Osteocyte (in vitro differentiated cells): ENCODE data around the gene FAAH2. TPM values are rescaled to one million over a fixed set of nuclear protein-coding genes. Genes with fewer than 3 reads are reported as not detected.

Experiments used
- DNase-seq: peaks from one replicate; pipeline ENCODE4 v3.0.0; 2021; ENCODE audit warnings: mixed read lengths; ENCODE audit not compliant: unreplicated experiment; ENCODE audit errors: extremely low spot score
- H3K27ac Mint-ChIP-seq: one replicate; pipeline ENCODE4 v1.8.0; 2021; ENCODE audit warnings: mild to moderate bottlenecking, mixed read lengths; ENCODE audit not compliant: unreplicated experiment
- H3K27me3 Mint-ChIP-seq: one replicate; pipeline ENCODE4 v1.8.0; 2021; ENCODE audit warnings: mixed read lengths; ENCODE audit not compliant: unreplicated experiment
- H3K36me3 Mint-ChIP-seq: one replicate; pipeline ENCODE4 v1.8.0; 2021; ENCODE audit warnings: mixed read lengths; ENCODE audit not compliant: unreplicated experiment
- H3K4me1 Mint-ChIP-seq: one replicate; pipeline ENCODE4 v1.8.0; 2021; ENCODE audit warnings: mixed read lengths; ENCODE audit not compliant: unreplicated experiment
- H3K4me3 Mint-ChIP-seq: one replicate; pipeline ENCODE4 v1.8.0; 2021; ENCODE audit warnings: mild to moderate bottlenecking, moderate library complexity, mixed read lengths; ENCODE audit not compliant: unreplicated experiment
- H3K9me3 Mint-ChIP-seq: one replicate; pipeline ENCODE4 v1.8.0; 2021; ENCODE audit warnings: mixed read lengths; ENCODE audit not compliant: unreplicated experiment
- CTCF ChIP-seq: fragments of 200-600 bp; sonication (generic); IDR thresholded peaks from 2 replicates; pipeline ENCODE4 v1.5.0; 2021; ENCODE audit warnings: antibody characterized with exemption, mild to moderate bottlenecking, moderate library complexity
- total RNA-seq: library from RNA; stranded (reverse); gene quantifications from 2 replicates; pipeline ENCODE4 v1.2.1, GENCODE V29; 2021

The FAAH2 gene
- total RNA-seq, 1 donor from 2014 or later: 0.30 TPM

GRCh38 chrX:57353472-57354132, 67.1 kb downstream of the FAAH2 start:
- H3K27me3 Mint-ChIP-seq: no peaks in the 10 kb centered on the region
- no peak for TF ChIP-seq CTCF
- no peak overlapping the region for H3K4me3 Mint-ChIP-seq
- H3K36me3 Mint-ChIP-seq: no peaks in the 10 kb centered on the region
- H3K9me3 Mint-ChIP-seq: peaks cover 43% of the 10 kb centered on the region
- no peak for DNase-seq
- no peak overlapping the region for H3K27ac Mint-ChIP-seq
- H3K4me1 Mint-ChIP-seq: no peaks in the 10 kb centered on the region

- H3K4me3 Mint-ChIP-seq: no peak overlapping the region
- H3K36me3 Mint-ChIP-seq: no peaks in the 10 kb centered on the region
- peaks cover 38% of the 10 kb centered on the region for H3K9me3 Mint-ChIP-seq
- TF ChIP-seq CTCF: no peak
- no peak overlapping the region for H3K27ac Mint-ChIP-seq
- DNase-seq: no peak
- H3K4me1 Mint-ChIP-seq: no peaks in the 10 kb centered on the region
- no peaks in the 10 kb centered on the region for H3K27me3 Mint-ChIP-seq
Observed at GRCh38 chrX:57364145-57364544, 77.6 kb downstream of the FAAH2 start.

- H3K27me3 Mint-ChIP-seq: no peaks in the 10 kb centered on the region
- DNase-seq: peak; percentile 65
- no peak overlapping the region for H3K4me3 Mint-ChIP-seq
- H3K9me3 Mint-ChIP-seq: peaks cover 35% of the 10 kb centered on the region
- no peak for TF ChIP-seq CTCF
- H3K4me1 Mint-ChIP-seq: no peaks in the 10 kb centered on the region
- no peak overlapping the region for H3K27ac Mint-ChIP-seq
- H3K36me3 Mint-ChIP-seq: no peaks in the 10 kb centered on the region
Observed at GRCh38 chrX:57366430-57366829, 79.9 kb downstream of the FAAH2 start.

- no peak overlapping the region for H3K27ac Mint-ChIP-seq
- peaks cover 44% of the 10 kb centered on the region for H3K9me3 Mint-ChIP-seq
- TF ChIP-seq CTCF: no peak
- H3K4me3 Mint-ChIP-seq: no peak overlapping the region
- H3K27me3 Mint-ChIP-seq: no peaks in the 10 kb centered on the region
- H3K36me3 Mint-ChIP-seq: no peaks in the 10 kb centered on the region
- DNase-seq: no peak
- H3K4me1 Mint-ChIP-seq: no peaks in the 10 kb centered on the region
Observed at GRCh38 chrX:57367649-57368048, 81.1 kb downstream of the FAAH2 start.

GRCh38 chrX:57368158-57368557, 81.7 kb downstream of the FAAH2 start:
- H3K27me3 Mint-ChIP-seq: no peaks in the 10 kb centered on the region
- H3K9me3 Mint-ChIP-seq: peaks cover 39% of the 10 kb centered on the region
- no peak overlapping the region for H3K27ac Mint-ChIP-seq
- H3K4me1 Mint-ChIP-seq: no peaks in the 10 kb centered on the region
- no peak for TF ChIP-seq CTCF
- no peak for DNase-seq
- no peaks in the 10 kb centered on the region for H3K36me3 Mint-ChIP-seq
- H3K4me3 Mint-ChIP-seq: no peak overlapping the region
